PFSK-1 (cell line): ENCODE results near the gene DNM3.

Source experiments
- POLR2AphosphoS5 ChIP-seq: IDR thresholded peaks from 2 replicates; pipeline ENCODE4 v1.6.1; 2012; ENCODE audit warnings: low read depth, mild to moderate bottlenecking, control low read depth, low read length, moderate library complexity
- REST ChIP-seq, 2 experiments: IDR thresholded peaks; 2 replicates each; pipeline versions ENCODE4 v1.6.1 to v1.8.0; 2011 to 2012; ENCODE audit warnings: low read depth in 2 of 2, low read length in 2 of 2, control low read depth in 1 of 2, inconsistent platforms in 1 of 2, mild to moderate bottlenecking in 1 of 2, moderate library complexity in 1 of 2; ENCODE audit not compliant: insufficient read depth in 1 of 2
- TAF1 ChIP-seq: IDR thresholded peaks from 2 replicates; pipeline ENCODE4 v1.6.1; 2012; ENCODE audit warnings: low read length, control low read depth, borderline replicate concordance; ENCODE audit not compliant: insufficient read depth

GRCh38 chr1:172135978-172136610 is 294.8 kb downstream of the DNM3 start:
- TF ChIP-seq REST (IDR thresholded peaks at IDR 0.05; ENCODE audit: insufficient read depth in 1 of 2, low read depth in 2 of 2, low read length in 2 of 2): no peak
- TF ChIP-seq TAF1: no peak
- no peak for TF ChIP-seq POLR2AphosphoS5
